ENCODE measurements around the gene CREB3L1.

The CREB3L1 gene

DNA sequence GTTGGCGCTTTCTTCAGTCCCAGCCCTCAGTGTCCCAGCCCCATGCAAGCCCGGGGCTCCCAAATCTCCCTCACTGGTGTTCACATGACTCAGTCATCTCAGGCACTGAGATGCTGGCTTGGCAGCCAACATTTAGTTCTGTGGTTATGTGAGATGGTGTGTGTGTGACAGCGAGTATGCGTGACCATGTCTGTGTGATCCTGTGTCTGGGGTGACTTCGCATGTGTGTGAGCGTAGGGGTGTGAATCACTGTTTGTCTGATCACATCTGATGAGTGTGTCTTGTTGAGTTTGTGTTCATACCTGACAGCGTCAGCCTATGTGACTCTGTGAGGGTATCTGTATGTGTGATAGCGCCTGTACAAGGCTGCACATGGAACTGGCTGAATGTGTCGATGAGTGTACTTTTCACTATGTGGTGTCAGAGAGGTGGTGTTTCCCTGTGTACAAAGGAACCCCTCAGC lies 16.2 kb downstream of the CREB3L1 start:
- no peak overlapping the region for H3K4me2 ChIP-seq (ENCODE audit: low read length)
- peaks cover 9% of the 10 kb centered on the region for H3K4me1 ChIP-seq
- H3K9ac ChIP-seq = no peak overlapping the region
- H3K4me3 ChIP-seq (ENCODE audit: low read depth, low read length) = no peak overlapping the region
- no peaks in the 10 kb centered on the region for H3K79me2 ChIP-seq
- TF ChIP-seq, protein P1, sequence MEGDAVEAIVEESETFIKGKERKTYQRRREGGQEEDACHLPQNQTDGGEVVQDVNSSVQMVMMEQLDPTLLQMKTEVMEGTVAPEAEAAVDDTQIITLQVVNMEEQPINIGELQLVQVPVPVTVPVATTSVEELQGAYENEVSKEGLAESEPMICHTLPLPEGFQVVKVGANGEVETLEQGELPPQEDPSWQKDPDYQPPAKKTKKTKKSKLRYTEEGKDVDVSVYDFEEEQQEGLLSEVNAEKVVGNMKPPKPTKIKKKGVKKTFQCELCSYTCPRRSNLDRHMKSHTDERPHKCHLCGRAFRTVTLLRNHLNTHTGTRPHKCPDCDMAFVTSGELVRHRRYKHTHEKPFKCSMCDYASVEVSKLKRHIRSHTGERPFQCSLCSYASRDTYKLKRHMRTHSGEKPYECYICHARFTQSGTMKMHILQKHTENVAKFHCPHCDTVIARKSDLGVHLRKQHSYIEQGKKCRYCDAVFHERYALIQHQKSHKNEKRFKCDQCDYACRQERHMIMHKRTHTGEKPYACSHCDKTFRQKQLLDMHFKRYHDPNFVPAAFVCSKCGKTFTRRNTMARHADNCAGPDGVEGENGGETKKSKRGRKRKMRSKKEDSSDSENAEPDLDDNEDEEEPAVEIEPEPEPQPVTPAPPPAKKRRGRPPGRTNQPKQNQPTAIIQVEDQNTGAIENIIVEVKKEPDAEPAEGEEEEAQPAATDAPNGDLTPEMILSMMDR (IDR thresholded peaks at IDR 0.05) = no peak
- H3K27ac ChIP-seq = no peak overlapping the region
- H3K9me3 ChIP-seq (ENCODE audit: control insufficient read depth, low read length) = no peaks in the 10 kb centered on the region
- H3K36me3 ChIP-seq (ENCODE audit: control insufficient read depth, insufficient read depth, low read length) = no peaks in the 10 kb centered on the region
- H2AFZ ChIP-seq = no peak overlapping the region
- no peaks in the 10 kb centered on the region for H3K27me3 ChIP-seq (ENCODE audit: control insufficient read depth, insufficient read depth, low read length)

DNA sequence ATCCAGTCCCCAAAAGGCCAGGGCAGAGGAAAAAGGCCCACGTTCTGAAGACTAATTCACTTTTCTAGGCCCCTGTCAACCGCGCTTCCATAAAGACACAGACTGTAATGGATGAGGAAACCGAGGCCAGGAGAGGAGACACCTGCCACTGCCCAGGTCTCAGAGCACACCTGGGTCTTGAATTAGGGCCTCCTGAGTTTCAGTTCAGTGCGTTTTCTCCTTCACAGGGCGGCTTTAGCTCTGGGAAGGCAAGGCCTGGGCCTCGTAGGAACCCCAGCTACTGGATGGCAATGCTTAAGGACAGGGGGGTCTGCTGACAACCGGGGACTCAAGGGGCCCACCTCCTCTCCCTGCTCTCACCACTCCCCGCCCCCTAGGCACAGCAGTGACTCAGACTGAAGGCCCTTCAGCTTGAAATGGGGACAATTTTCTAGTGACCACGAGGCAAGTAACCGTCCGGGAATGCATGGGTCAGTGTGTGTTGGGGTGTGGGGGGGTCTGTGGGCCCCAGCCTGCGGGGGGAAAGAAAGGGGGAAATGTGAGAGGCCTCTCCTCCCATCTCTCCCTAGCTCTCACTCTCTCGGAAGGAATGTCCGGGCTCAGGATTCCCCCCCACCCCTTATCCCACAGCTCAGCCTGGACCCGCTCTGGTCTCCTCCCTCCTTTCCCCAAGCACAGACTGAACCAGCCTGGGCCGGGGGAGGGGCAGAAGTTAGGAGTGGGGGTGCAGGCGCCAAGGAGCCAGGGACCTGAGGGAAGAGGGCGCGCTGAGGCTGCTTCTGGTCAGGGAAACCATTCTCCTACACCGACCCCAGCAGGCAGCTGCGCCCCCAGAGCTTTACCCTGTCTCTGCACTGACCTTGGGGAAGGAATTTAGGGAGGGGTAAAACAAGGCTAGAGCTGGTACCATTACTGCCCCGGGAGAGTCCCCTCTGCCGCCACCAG lies 17.2 kb downstream of the CREB3L1 start:
- Histone ChIP-seq H3K9ac (no peak overlapping the region), H3K79me2 (no peaks in the 10 kb centered on the region), H3K27me3 (ENCODE audit: control insufficient read depth, insufficient read depth, low read length) (no peaks in the 10 kb centered on the region), H2AFZ (peak overlapping the region; percentile 91), H3K36me3 (ENCODE audit: control insufficient read depth, insufficient read depth, low read length) (no peaks in the 10 kb centered on the region), H3K9me3 (ENCODE audit: control insufficient read depth, low read length) (no peaks in the 10 kb centered on the region), H3K4me3 (ENCODE audit: low read depth, low read length) (peak overlapping the region; percentile 62), H3K4me1 (peaks cover 9% of the 10 kb centered on the region), H3K4me2 (ENCODE audit: low read length) (peak overlapping the region; percentile 84), H3K27ac (no peak overlapping the region)
- TF ChIP-seq, protein P1 (IDR thresholded peaks at IDR 0.05) = no peak

DNA sequence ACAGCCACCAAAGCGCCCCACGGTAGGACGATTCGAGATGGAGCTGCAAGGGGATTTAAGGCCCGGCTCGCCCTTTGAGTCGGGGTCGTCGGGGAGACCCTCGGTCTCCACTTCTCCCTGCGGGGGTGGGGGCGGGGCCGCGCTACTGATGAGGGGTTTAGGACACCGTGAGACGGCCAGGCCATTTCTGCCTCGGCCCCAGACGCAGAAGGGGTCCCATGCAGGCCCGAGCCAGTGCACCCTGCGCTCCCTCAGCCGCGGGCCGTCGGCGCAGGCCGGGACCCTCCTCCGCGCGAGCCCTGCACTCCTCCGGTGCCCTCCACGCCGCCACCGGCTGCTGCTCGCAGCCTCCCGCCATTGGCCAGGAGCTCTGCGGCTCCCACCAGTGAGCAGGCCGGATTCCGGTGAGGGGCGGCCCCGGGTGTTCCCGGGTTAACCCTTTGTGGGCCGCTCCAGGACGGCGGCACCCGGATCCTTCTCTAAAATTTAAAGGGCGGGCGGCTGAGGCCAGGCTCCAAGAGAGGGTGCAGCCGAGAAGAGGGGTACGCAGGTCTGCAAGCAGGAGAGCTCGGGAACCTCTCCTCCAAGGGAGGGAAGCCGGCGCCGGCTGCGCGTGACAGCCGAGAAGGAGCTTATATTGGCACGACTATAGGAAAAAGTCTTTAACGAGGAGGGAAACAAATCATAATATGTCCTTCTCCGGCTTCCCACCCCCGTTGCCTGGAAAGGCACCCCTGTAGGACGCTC lies 18.0 kb downstream of the CREB3L1 start:
- H3K36me3 ChIP-seq (ENCODE audit: control insufficient read depth, insufficient read depth, low read length) = no peaks in the 10 kb centered on the region
- no peak overlapping the region for H3K27ac ChIP-seq
- H3K4me3 ChIP-seq (ENCODE audit: low read depth, low read length) = peak overlapping the region; percentile 62
- H3K9me3 ChIP-seq (ENCODE audit: control insufficient read depth, low read length) = no peaks in the 10 kb centered on the region
- H3K79me2 ChIP-seq = no peaks in the 10 kb centered on the region
- TF ChIP-seq, protein P1 (IDR thresholded peaks at IDR 0.05) = no peak
- H3K27me3 ChIP-seq (ENCODE audit: control insufficient read depth, insufficient read depth, low read length) = no peaks in the 10 kb centered on the region
- no peak overlapping the region for H3K9ac ChIP-seq
- peaks cover 9% of the 10 kb centered on the region for H3K4me1 ChIP-seq
- H3K4me2 ChIP-seq (ENCODE audit: low read length) = peak overlapping the region; percentile 84
- peak overlapping the region; percentile 91 for H2AFZ ChIP-seq

DNA sequence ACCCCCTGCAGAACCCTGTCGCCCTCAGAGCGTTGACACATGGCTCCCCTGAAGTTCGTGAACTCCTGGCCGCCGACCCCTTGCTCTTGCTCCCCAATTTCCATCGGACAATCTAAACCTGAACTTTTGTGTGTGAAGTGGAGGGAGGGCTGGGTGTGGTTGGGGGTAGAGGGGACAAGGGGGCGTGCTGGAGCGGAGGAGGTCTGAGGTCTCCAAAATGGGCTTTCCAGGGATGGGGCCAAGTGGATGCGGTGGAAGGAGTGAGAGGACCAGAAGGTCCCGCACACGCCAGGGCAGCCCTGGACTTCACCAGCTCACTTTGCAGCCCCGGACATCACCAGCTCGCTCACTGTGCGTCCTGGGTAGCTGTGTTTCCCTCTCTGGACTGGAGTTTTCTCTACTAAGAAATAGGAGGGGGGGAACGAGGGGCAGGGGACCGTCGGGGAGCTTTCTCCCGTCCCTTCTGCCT lies 18.6 kb downstream of the CREB3L1 start:
- Histone ChIP-seq H3K4me3 (ENCODE audit: low read depth, low read length) (peak overlapping the region; percentile 62), H3K4me1 (peaks cover 5% of the 10 kb centered on the region), H3K9ac (no peak overlapping the region), H3K27me3 (ENCODE audit: control insufficient read depth, insufficient read depth, low read length) (no peaks in the 10 kb centered on the region), H3K9me3 (ENCODE audit: control insufficient read depth, low read length) (no peaks in the 10 kb centered on the region), H3K79me2 (no peaks in the 10 kb centered on the region), H3K36me3 (ENCODE audit: control insufficient read depth, insufficient read depth, low read length) (no peaks in the 10 kb centered on the region), H2AFZ (peak overlapping the region; percentile 91), H3K4me2 (ENCODE audit: low read length) (peak overlapping the region; percentile 84), H3K27ac (no peak overlapping the region)
- TF ChIP-seq, protein P1 (IDR thresholded peaks at IDR 0.05) = no peak
